T-helper 17 cell (primary cell): ENCODE measurements around the gene STRIP1. TPM values are rescaled to one million over a fixed set of nuclear protein-coding genes. Genes with fewer than 3 reads are reported as not detected.

Experiments used
- ATAC-seq: fragments of 150-1000 bp; cut with Tn5 transposase; 2 replicates; pipeline ENCODE4 v1.10.0; 2021; ENCODE audit warnings: mild to moderate bottlenecking, moderate library complexity
- DNase-seq, 3 donors: peaks; one replicate each; pipeline versions ENCODE4 v3.0.0 to v3.0.0-alpha.2; 2020 to 2021
- H3K9me3 ChIP-seq: one replicate; pipeline ENCODE4 v1.7.0; 2013; ENCODE audit warnings: low read length, mild to moderate bottlenecking; ENCODE audit not compliant: control insufficient read depth, poor library complexity, severe bottlenecking
- H3K27ac Mint-ChIP-seq: one replicate; pipeline ENCODE4 v1.8.0; 2022; ENCODE audit warnings: mild to moderate bottlenecking, moderate library complexity, mixed read lengths
- H3K27me3 Mint-ChIP-seq: one replicate; pipeline ENCODE4 v1.8.0; 2022; ENCODE audit warnings: mixed read lengths
- H3K36me3 Mint-ChIP-seq: one replicate; pipeline ENCODE4 v1.8.0; 2022; ENCODE audit warnings: low read depth, mixed read lengths
- H3K4me1 Mint-ChIP-seq: one replicate; pipeline ENCODE4 v1.8.0; 2022; ENCODE audit warnings: mild to moderate bottlenecking, mixed read lengths
- H3K4me3 Mint-ChIP-seq: one replicate; pipeline ENCODE4 v1.8.0; 2022; ENCODE audit warnings: mild to moderate bottlenecking, moderate library complexity, mixed read lengths
- total RNA-seq, 4 donors: library from RNA in 2 of 4; stranded (reverse) in 2 of 4; gene quantifications; one replicate each; pipeline ENCODE4 v1.2.3 and lab custom pipeline; 2022 to 2026

Gene STRIP1
- total RNA-seq, 2 donors from 2014 or later = 70.1 to 86.8 TPM

- Mint-ChIP-seq H3K27me3 (no peaks in the 10 kb centered on the region), H3K27ac (no peak overlapping the region), H3K4me1 (peaks cover 8% of the 10 kb centered on the region), H3K4me3 (no peak overlapping the region), H3K36me3 (peaks cover 19% of the 10 kb centered on the region)
- H3K9me3 ChIP-seq = no peaks in the 10 kb centered on the region
- DNase-seq (no peak), ATAC-seq (no peak)
Measured at GRCh38 chr1:110049801-110050601, 15.6 kb downstream of the STRIP1 start.

GRCh38 chr1:110050602-110051261, 16.3 kb downstream of the STRIP1 start:
- Mint-ChIP-seq H3K27ac (no peak overlapping the region), H3K4me1 (peaks cover 8% of the 10 kb centered on the region), H3K27me3 (no peaks in the 10 kb centered on the region), H3K4me3 (no peak overlapping the region), H3K36me3 (peaks cover 16% of the 10 kb centered on the region)
- DNase-seq (no peak), ATAC-seq (no peak)
- H3K9me3 ChIP-seq = no peaks in the 10 kb centered on the region

GRCh38 chr1:110051262-110051648, 16.8 kb downstream of the STRIP1 start:
- DNase-seq = no peak
- H3K27me3 Mint-ChIP-seq = no peaks in the 10 kb centered on the region
- no peaks in the 10 kb centered on the region for H3K9me3 ChIP-seq
- H3K27ac Mint-ChIP-seq = peak overlapping the region; percentile 9
- no peak for ATAC-seq
- H3K4me1 Mint-ChIP-seq = peaks cover 8% of the 10 kb centered on the region
- H3K4me3 Mint-ChIP-seq = no peak overlapping the region
- peaks cover 16% of the 10 kb centered on the region for H3K36me3 Mint-ChIP-seq

- peak; percentile 84 for ATAC-seq
- Mint-ChIP-seq H3K4me3 (peak overlapping the region; percentile 49), H3K27me3 (no peaks in the 10 kb centered on the region), H3K36me3 (peaks cover 10% of the 10 kb centered on the region), H3K4me1 (peaks cover 5% of the 10 kb centered on the region), H3K27ac (no peak overlapping the region)
- H3K9me3 ChIP-seq = no peaks in the 10 kb centered on the region
- DNase-seq = peak; percentile 48 to 68 (median 57)
Measured at GRCh38 chr1:110053552-110054428, 19.4 kb downstream of the STRIP1 start.

- Mint-ChIP-seq H3K27me3 (no peaks in the 10 kb centered on the region), H3K27ac (no peak overlapping the region), H3K4me1 (peaks cover 8% of the 10 kb centered on the region), H3K36me3 (peaks cover 10% of the 10 kb centered on the region), H3K4me3 (no peak overlapping the region)
- no peaks in the 10 kb centered on the region for H3K9me3 ChIP-seq
- ATAC-seq (no peak), DNase-seq (no peak)
Measured at GRCh38 chr1:110055493-110056284, 21.3 kb downstream of the STRIP1 start.

- H3K4me1 Mint-ChIP-seq = peaks cover 10% of the 10 kb centered on the region
- H3K4me3 Mint-ChIP-seq = no peak overlapping the region
- ATAC-seq (no peak), DNase-seq (no peak)
- peak overlapping the region; percentile 34 for H3K27ac Mint-ChIP-seq
- peaks cover 10% of the 10 kb centered on the region for H3K36me3 Mint-ChIP-seq
- H3K27me3 Mint-ChIP-seq = no peaks in the 10 kb centered on the region
- no peaks in the 10 kb centered on the region for H3K9me3 ChIP-seq
Measured at GRCh38 chr1:110056285-110056683, 21.9 kb downstream of the STRIP1 start.

GRCh38 chr1:110056776-110057175, 22.4 kb downstream of the STRIP1 start:
- peaks cover 10% of the 10 kb centered on the region for H3K4me1 Mint-ChIP-seq
- H3K27ac Mint-ChIP-seq = peak overlapping the region; percentile 34
- no peak overlapping the region for H3K4me3 Mint-ChIP-seq
- peaks cover 10% of the 10 kb centered on the region for H3K36me3 Mint-ChIP-seq
- DNase-seq = no peak
- no peak for ATAC-seq
- no peaks in the 10 kb centered on the region for H3K9me3 ChIP-seq
- H3K27me3 Mint-ChIP-seq = no peaks in the 10 kb centered on the region

- Mint-ChIP-seq H3K4me1 (peaks cover 10% of the 10 kb centered on the region), H3K27me3 (no peaks in the 10 kb centered on the region), H3K27ac (no peak overlapping the region), H3K36me3 (peaks cover 8% of the 10 kb centered on the region), H3K4me3 (no peak overlapping the region)
- no peak for DNase-seq
- H3K9me3 ChIP-seq = no peaks in the 10 kb centered on the region
- no peak for ATAC-seq
Measured at GRCh38 chr1:110057963-110058518, 23.6 kb downstream of the STRIP1 start.

GRCh38 chr1:110058591-110058990, 24.2 kb downstream of the STRIP1 start:
- no peak overlapping the region for H3K27ac Mint-ChIP-seq
- H3K27me3 Mint-ChIP-seq = no peaks in the 10 kb centered on the region
- peaks cover 10% of the 10 kb centered on the region for H3K4me1 Mint-ChIP-seq
- H3K36me3 Mint-ChIP-seq = peaks cover 8% of the 10 kb centered on the region
- ATAC-seq (no peak), DNase-seq (no peak)
- H3K9me3 ChIP-seq = no peaks in the 10 kb centered on the region
- H3K4me3 Mint-ChIP-seq = no peak overlapping the region

- H3K27ac Mint-ChIP-seq = no peak overlapping the region
- no peak overlapping the region for H3K4me3 Mint-ChIP-seq
- DNase-seq (no peak), ATAC-seq (no peak)
- H3K9me3 ChIP-seq = no peaks in the 10 kb centered on the region
- H3K27me3 Mint-ChIP-seq = peaks cover 5% of the 10 kb centered on the region
- H3K4me1 Mint-ChIP-seq = peaks cover 8% of the 10 kb centered on the region
- peaks cover 5% of the 10 kb centered on the region for H3K36me3 Mint-ChIP-seq
Measured at GRCh38 chr1:110059133-110059863, 24.9 kb downstream of the STRIP1 start.

GRCh38 chr1:110060034-110060661, 25.7 kb downstream of the STRIP1 start:
- no peaks in the 10 kb centered on the region for H3K9me3 ChIP-seq
- Mint-ChIP-seq H3K27ac (no peak overlapping the region), H3K4me3 (no peak overlapping the region), H3K4me1 (peaks cover 8% of the 10 kb centered on the region), H3K36me3 (peaks cover 5% of the 10 kb centered on the region), H3K27me3 (peaks cover 11% of the 10 kb centered on the region)
- peak; percentile 50 to 72 (median 60) for DNase-seq
- ATAC-seq = peak; percentile 84
